NCI-H524 treated with DMSO at 0.1 percent for 48 hours (cell line): ENCODE results near the gene AMPH.
"Not testable (repeated sequence)": the region's sequence is repeated elsewhere in the genome, so short reads cannot be mapped to it uniquely, and the experiment has no call there.

ENCODE experiments used
- DNase-seq: peaks from one replicate; lab custom pipeline; 2025; lab: John Stamatoyannopoulos, UW

Gene AMPH

DNA sequence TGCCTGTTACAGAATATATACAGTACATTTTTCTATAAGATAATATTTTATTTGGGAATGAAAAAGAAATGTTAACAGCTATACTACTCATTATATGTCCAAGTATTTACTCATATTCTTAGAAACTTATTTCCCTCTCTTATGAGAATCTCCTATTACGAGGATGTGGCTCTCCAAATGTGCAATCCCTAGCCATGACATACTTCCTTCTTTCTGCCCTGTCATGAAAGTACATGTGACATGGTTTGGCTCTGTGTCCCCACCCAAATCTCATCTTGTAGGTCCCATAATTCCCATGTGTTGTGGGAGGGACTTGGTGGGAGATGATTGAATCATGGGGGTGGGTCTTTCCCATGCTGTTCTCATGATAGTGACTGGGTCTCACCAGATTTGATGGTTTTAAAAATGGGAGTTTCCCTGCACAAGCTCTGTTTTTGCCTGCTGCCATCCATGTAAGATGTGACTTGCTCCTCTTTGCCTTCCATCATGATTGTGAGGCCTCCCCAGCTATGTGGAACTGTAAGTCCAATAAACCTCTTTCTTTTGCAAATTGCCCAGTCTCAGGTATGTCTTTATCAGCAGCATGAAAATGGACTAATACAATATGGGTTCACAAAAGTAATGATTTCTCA, 235.1 kb downstream of the AMPH start:
- not testable (repeated sequence) for DNase-seq

DNA sequence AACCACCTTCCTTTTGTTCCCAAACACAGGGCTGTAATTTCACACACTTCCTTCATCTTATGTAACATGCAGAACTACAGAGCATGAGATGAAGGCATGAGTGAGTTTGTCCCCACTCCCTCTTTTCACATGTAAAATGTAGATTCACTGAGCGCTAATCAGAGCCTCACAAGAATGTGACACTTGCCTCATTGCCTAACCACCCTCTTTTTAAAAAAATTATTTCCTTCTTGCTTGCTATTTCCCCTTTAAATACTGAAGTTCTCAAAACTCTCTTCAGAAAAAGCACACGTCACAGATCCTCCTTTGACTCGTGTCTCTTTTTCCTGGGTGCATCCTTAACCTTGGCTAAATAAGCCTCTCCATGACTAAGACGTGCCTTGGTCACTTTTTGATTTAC, 236.5 kb downstream of the AMPH start:
- no peak for DNase-seq

DNA sequence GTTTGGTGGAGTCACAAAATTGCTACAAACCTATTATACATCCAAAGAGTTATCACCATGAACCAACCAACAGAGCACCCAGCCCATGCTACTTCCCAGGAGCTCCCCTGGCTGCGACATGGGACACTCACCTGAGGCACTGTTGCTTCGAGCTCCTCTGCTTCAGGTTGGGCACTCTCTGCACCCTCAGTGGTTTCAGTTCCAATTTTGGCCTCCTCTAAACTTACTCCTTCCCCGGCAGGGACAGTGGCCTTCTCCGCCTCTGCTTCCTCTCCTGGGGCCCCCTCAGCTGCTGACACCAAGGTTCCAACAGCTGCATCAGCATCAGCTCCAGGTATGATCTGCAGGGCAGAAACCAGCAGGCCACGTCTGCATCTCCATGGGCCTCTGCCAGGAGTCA, 237.3 kb downstream of the AMPH start:
- DNase-seq, result no peak

DNA sequence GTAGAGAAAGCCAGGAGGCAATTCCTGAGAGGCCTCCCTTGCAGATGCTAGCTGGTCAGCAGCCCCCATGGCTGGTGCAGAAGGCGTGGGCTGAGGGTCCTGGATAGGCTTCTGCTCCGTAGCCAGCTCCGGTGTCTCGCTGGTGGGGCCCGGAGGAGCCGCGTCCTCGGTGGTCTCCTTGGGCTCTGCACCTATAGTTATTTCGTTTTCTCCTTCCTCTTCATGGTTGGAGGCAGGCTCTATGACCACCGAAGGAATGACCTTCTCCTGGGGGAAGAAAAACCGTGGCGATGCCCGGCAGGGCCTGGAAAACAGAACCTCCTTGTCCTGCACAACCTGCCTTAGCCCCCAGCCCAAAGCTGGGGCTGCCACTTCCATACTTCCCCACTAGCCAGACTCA, 239.4 kb downstream of the AMPH start:
- no peak for DNase-seq

DNA sequence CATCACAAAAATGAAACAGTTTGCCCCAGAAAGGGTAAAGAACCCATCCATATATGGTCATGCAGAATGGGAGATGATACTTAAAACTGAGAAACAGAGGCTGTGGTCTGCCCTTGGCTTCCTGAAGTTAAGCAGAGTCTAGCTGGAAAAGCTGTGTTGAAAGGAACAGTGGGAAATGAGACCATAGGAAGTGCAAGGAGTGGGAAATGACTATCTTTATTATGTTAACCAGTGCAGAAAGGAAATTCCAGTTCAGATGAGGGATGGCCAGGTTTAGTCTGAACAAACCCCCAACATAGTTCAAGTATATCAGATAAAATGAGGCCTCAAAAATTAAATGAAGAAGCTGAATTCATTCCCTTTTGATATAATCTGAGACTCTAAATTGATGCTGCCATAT, 245.5 kb downstream of the AMPH start:
- DNase-seq, result no peak

- no peak for DNase-seq
Measured at GRCh38 chr7:38383281-38383680, 247.9 kb downstream of the AMPH start.

GRCh38 chr7:38382684-38383083, 248.5 kb downstream of the AMPH start:
- no peak for DNase-seq

DNA sequence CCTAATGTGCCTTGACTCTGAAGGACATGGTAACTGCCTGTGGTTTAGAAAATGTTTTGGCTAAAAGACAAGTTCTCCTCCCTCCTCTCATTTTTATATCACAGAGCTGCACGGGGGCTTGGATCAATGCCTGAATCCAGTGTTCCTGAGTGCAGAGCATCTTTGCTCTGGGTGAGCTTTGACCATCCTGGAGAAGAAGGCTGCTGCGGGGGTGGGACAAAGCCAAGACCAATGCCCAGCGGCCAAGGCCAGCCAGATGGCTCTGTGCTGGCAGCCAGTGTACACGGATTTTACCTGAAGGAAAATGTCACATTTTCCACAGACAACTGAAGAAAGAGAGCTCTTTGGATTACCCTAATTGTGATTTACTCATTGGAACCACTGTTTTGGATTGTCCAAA, 255.7 kb downstream of the AMPH start:
- DNase-seq, result no peak

DNA sequence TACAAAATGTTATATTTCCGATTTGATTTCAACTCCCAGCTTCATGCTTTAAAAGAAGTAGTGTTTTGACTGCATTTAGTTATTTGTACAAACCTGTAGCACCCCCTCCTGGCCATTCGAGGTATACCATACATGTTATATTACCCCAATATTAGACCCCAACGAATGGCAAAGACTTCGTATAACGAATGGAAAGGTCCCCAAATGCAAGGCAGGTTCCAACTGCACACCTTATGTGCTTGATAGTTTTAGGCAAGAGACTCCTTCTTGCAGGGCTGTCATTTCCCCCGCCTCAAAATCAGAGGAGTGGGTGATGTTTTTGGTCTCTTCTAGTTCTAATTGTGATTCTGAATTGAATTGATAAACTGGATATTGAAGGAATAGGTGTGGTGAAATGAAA, 256.7 kb downstream of the AMPH start:
- DNase-seq, result no peak

GRCh38 chr7:38373155-38373554, 258.0 kb downstream of the AMPH start:
- DNase-seq, result no peak

DNA sequence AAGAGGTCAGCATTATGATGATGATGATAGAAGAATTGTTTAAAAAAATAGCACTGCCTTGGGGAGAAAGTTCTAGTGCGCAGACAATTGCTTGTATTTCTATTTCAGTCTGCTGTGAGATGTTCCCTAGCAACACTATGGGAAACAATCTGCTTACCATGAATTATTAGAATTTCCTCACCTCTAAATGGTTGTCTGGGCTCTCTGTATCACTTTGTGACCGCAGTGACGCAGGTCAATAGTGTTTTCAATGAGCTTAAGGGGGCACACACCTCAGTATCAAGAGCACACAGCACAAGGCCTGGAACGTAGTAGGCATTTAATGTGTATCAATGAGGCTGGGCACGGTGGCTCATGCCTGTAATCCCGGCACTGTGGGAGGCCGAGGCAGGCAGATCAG, 258.9 kb downstream of the AMPH start:
- no peak for DNase-seq

GRCh38 chr7:38369816-38370493, 261.2 kb downstream of the AMPH start:
- DNase-seq, result peak; percentile 42

DNA sequence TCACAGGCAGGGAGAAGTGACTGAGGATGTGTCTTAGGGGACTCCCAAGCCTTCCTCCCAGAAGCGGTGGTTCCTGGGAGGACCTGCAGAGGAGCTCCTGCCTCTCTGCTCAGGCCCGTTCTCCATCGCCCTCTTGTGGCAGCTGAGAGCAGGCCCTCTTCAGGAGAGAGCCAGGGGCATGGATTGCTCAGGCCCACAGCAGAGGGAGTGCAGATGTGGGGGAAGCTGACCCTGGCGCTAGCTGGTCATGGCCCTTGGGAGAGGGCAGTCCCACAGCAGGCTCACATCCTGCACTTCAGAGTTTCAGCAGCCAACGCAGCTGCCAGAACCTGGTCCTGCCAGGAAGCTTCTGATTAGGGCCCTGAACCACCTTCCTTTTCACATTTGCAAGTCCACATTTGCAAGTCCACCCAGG, 263.0 kb downstream of the AMPH start:
- no peak for DNase-seq

- no peak for DNase-seq
Measured at GRCh38 chr7:38367301-38367890, 263.8 kb downstream of the AMPH start.

- DNase-seq, result not testable (repeated sequence)
Measured at GRCh38 chr7:38363379-38363778, 267.8 kb downstream of the AMPH start.

DNA sequence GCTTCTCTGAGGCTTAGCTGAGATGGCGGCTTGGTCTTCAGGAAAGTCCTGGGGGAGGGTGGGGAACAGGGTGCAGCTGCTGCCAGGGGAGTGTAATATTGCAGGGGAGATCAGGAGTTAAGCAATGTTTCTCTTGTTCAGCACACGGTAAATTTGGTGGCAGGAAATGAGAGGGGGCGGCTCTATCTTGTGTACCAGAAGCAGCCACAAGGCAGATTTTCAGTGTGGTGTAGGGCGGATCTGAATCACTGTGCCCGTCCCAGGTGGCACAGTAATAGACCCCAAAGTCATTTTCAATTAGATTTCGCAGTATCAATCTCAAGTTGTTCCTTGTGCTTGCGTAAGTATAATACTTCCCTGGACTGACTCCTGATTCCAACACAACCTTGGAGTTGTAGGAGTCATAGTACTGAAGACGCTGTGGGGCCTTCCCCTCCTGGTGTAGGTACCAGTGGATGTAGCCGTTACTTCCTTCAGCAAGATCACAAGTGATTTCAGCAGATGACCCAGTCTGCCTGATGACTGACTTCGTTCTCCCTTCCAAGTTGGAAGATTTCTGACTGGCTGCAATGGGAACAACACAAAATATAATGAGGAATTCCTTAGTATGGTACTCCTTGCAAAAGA, 268.4 kb downstream of the AMPH start:
- DNase-seq, result not testable (repeated sequence)

DNA sequence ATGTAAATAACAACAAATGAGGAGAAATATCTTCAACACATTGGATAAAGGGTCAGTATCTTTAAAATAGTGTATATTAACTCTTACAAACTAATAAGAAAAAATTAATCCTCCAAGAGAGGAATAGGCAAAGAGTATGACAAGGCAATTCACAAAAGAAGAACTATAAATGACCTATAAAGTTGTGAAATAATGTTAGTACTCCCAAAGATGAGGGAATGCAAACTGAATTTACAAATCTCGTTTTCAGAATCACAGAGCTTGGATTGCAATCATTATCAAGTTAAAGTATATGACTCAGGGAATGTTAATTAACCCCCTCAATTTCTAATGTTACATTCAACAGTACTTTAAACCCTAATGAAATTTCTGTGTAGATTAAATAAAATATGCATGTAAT, 270.4 kb downstream of the AMPH start:
- no peak for DNase-seq

DNA sequence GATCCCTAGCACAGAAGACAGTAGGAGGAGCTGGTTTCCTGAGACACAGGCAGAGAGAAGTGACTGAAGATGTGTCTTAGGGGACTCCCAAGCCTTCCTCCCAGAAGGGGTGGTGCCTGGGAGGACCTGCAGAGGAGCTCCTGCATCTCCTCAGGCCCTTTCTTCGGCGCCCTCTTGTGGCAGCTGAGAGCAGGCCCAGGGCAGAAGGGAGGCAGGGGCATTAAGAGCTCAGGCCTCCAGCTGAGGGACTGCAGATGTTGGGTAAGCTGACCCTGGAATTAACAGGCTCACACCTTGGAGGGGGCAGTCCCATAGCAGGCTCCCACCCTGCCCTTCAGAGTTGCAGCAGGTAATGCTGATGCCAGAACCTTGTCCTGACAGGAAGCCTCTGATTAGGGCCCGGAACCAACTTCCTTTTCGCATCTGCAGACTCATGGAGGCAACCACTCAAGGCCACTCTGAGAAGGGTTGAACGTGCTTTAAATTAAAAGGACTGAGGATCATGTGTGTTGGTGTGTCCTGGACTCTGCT, 272.0 kb downstream of the AMPH start:
- not testable (repeated sequence) for DNase-seq

DNA sequence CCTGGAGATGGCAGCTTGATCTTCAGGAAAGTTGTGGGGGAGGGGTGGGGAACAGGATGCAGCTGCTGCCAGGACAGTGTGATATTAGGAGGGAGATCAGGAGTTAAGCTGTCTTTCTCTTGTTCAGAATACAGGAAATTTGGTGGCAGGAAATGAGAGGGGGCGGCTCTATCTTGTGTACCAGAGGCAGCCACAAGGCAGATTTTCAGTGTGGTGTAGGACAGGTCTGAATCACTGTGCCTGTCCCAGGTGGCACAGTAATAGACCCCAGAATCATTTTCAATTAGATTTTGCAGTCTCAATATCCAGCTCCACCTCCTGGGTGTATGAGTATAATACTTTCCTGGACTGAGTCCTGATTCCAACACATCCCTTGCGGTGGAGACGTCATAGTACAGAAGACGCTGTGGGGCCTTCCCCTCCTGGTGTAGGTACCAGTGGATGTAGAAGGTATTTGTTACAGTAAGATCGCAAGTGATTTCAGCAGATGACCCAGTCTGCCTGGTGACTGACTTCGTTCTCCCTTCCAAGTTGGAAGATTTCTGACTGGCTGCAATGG, 272.8 kb downstream of the AMPH start:
- not testable (repeated sequence) for DNase-seq

- DNase-seq, result not testable (repeated sequence)
Measured at GRCh38 chr7:38354271-38354851, 276.8 kb downstream of the AMPH start.

- DNase-seq, result not testable (repeated sequence)
Measured at GRCh38 chr7:38353431-38353881, 277.7 kb downstream of the AMPH start.

- no peak for DNase-seq
Measured at GRCh38 chr7:38351601-38352000, 279.6 kb downstream of the AMPH start.
